Endothelial cell of umbilical vein (primary cell): ENCODE results near the gene NKAIN4. TPM values are rescaled to one million over a fixed set of nuclear protein-coding genes. Genes with fewer than 3 reads are reported as not detected.

ENCODE experiments used
- BruUV-seq: library from RNA; stranded (reverse); fragments of 400-500 nt; replicated peaks from 2 replicates; lab custom pipeline; 2021; lab: Mats Ljungman, UMichigan
- CTCF ChIA-PET: fragments of 300-600, 350-600 bp; sonication (Branson Sonifier 250); formaldehyde crosslinking; loops from one replicate; lab custom pipeline; 2021; ENCODE audit warnings: antibody characterized with exemption, inconsistent platforms; lab: Charles Lee
- POLR2A ChIA-PET: fragments of 300-600, 350-600 bp; sonication (Branson Sonifier 250); formaldehyde crosslinking; loops from one replicate; lab custom pipeline; 2021; ENCODE audit warnings: antibody characterized with exemption, inconsistent platforms; lab: Charles Lee
- DNase-seq: peaks from one replicate; pipeline ENCODE4 v3.0.0-alpha.2; 2011; ENCODE audit warnings: low read depth, low spot score
- FAIRE-seq: peaks from 2 replicates; lab custom pipeline; 2011; peaks lifted over from hg19 to GRCh38; lab: Jason Lieb, UNC
- H2AFZ ChIP-seq: 2 replicates; pipeline ENCODE4 v1.6.0; 2012; ENCODE audit warnings: low read depth, low read length, control low read depth, inconsistent platforms
- H3K27ac ChIP-seq: 2 replicates; pipeline ENCODE4 v1.5.1; 2011; ENCODE audit warnings: low read depth, mild to moderate bottlenecking, control low read depth, low read length, moderate library complexity; ENCODE audit not compliant: insufficient read depth
- H3K27me3 ChIP-seq, 2 experiments: 2 replicates each; pipeline versions ENCODE4 v1.6.0 to v1.6.1; 2011; ENCODE audit warnings: low read length in 2 of 2, mixed read lengths in 1 of 2; ENCODE audit not compliant: control insufficient read depth in 2 of 2, insufficient read depth in 2 of 2
- H3K36me3 ChIP-seq, 2 experiments: 2 replicates in 1 of 2; 3 replicates in 1 of 2; pipeline ENCODE4 v1.5.1; 2011; ENCODE audit warnings: low read length in 2 of 2, mild to moderate bottlenecking in 1 of 2, moderate library complexity in 1 of 2; ENCODE audit not compliant: control insufficient read depth in 2 of 2, insufficient read depth in 2 of 2; ENCODE audit errors: extremely low read depth in 1 of 2
- H3K4me1 ChIP-seq: 3 replicates; pipeline ENCODE4 v1.5.1; 2011; ENCODE audit warnings: mild to moderate bottlenecking, low read length; ENCODE audit not compliant: control insufficient read depth, insufficient read depth; ENCODE audit errors: extremely low read depth
- H3K4me2 ChIP-seq: 2 replicates; pipeline ENCODE4 v1.6.1; 2011; ENCODE audit warnings: low read length, control low read depth, mixed read lengths; ENCODE audit not compliant: insufficient read depth
- H3K4me3 ChIP-seq, 3 experiments: fragments of 200-600 bp in 1 of 3; sonication (generic), shearing (Covaris generic) in 1 of 3; replicated peaks in 1 of 3; 2 replicates each; pipeline ENCODE4 v1.5.1; 2011 to 2016; ENCODE audit warnings: control low read depth in 3 of 3, low read length in 3 of 3, mild to moderate bottlenecking in 2 of 3, inconsistent platforms in 1 of 3, low read depth in 1 of 3, moderate library complexity in 1 of 3; ENCODE audit not compliant: insufficient read depth in 1 of 3
- H3K79me2 ChIP-seq: 2 replicates; pipeline ENCODE4 v1.6.0; 2012; ENCODE audit warnings: low read length, inconsistent platforms; ENCODE audit not compliant: control insufficient read depth, insufficient read depth
- H3K9ac ChIP-seq: replicated peaks from 2 replicates; pipeline ENCODE3; 2011; ENCODE audit warnings: low read length, control low read depth; ENCODE audit not compliant: insufficient read depth; ENCODE audit errors: extremely low read depth
- H3K9me1 ChIP-seq: replicated peaks from 3 replicates; pipeline ENCODE4 v1.6.0; 2011; ENCODE audit warnings: mild to moderate bottlenecking, low read length; ENCODE audit not compliant: control insufficient read depth, insufficient read depth; ENCODE audit errors: extremely low read depth
- H3K9me3 ChIP-seq: replicated peaks from 2 replicates; pipeline ENCODE4 v1.5.1; 2012; ENCODE audit warnings: low read length, inconsistent platforms; ENCODE audit not compliant: control insufficient read depth, insufficient read depth
- H4K20me1 ChIP-seq: replicated peaks from 2 replicates; pipeline ENCODE3; 2011; ENCODE audit warnings: mild to moderate bottlenecking, low read length; ENCODE audit not compliant: control insufficient read depth, insufficient read depth; ENCODE audit errors: extremely low read depth
- EZH2 ChIP-seq: IDR thresholded peaks from 2 replicates; pipeline ENCODE4 v1.6.1; 2012; ENCODE audit warnings: borderline replicate concordance, low read depth, mild to moderate bottlenecking, moderate library complexity, low read length, inconsistent platforms; ENCODE audit not compliant: severe bottlenecking
- GATA2 ChIP-seq: IDR thresholded peaks from 2 replicates; pipeline ENCODE4 v1.7.0; 2011; ENCODE audit warnings: low read depth, mild to moderate bottlenecking, moderate library complexity, mixed read lengths, low read length; ENCODE audit not compliant: insufficient read length, insufficient read depth
- POLR2A ChIP-seq: IDR thresholded peaks from 2 replicates; pipeline ENCODE4 v1.6.1; 2012; ENCODE audit warnings: low read depth, mild to moderate bottlenecking, control low read depth, low read length
- dilution Hi-C: fragments of 300-500 bp; cut with MboI; formaldehyde crosslinking; loops from one replicate; pipeline ENCODE4 v1.15.0; 2019; ENCODE audit warnings: low sequenced_read_pairs; ENCODE audit not compliant: extremely low pct_ligation_motif_present
- intact Hi-C: fragments of 100-400 bp; cut with micrococcal nuclease; formaldehyde crosslinking; loops from one replicate; pipeline ENCODE4 v1.10.0; 2022
- polyA plus RNA-seq, 4 experiments: library from polyadenylated mRNA; depleted of rRNA in 3 of 4; stranded (reverse) in 3 of 4; unstranded in 1 of 4; fragments of >200 nt; gene quantifications; 2 replicates each; pipeline versions ENCODE4 v1.2.1 to v1.2.3, GENCODE V29; 2011 to 2012; ENCODE audit warnings: missing spikeins in 1 of 4
- total RNA-seq: library from RNA; stranded (reverse); gene quantifications from 2 replicates; pipeline ENCODE4 v1.2.3, GENCODE V29; 2021
- TF ChIP-seq, protein P1 (sequence below): IDR thresholded peaks from 2 replicates; pipeline ENCODE4 v1.6.1; 2011; ENCODE audit not compliant: insufficient read depth, insufficient read length

NKAIN4 gene
- total and polyA plus RNA-seq, 2 donors (not counting 3 experiments of a cell fraction or from before 2014, with no cell fraction given): 0.04 TPM; not detected in 1

DNA sequence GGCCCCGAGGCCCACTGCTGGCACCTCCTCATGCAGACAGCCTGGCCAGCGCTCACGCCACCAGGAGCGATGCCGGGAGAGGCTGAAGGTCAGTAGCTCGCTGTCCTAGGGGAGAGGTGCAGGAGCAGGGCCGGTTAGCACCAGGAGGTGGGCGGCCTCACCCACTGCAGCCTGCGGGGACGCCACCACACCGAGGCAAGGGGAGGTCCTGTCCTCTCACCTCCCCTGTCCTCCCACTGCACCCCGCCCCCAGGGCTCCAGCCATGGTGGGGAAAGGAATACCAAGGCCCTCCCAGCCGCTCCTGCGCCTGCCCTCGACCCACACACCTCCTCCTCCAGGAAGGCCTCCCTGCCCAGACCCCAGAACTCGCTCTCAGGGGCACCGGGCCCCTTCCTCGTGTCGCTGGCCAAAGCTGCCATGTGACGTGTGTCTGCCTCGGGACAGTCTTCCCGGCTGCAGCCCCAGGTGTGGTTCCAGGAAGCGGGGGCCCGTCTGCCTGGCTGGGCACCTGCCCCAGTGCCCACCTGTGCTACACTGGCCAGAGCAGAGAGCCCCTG, 6.5 kb downstream of the NKAIN4 start:
- ChIA-PET POLR2A (no interaction called here), CTCF (interaction anchor here (4.2 kb wide), 1 partner anchor 25 kb away, joined by 24 read pairs; no protein-coding TSS in a partner anchor)
- no peak overlapping the region for H3K27ac ChIP-seq
- no peak overlapping the region for H3K4me2 ChIP-seq
- no peaks in the 10 kb centered on the region for H3K36me3 ChIP-seq
- H3K9me3 ChIP-seq: no peaks in the 10 kb centered on the region
- FAIRE-seq (no peak), DNase-seq (no peak)
- dilution Hi-C loops: no loop called here
- no peaks in the 10 kb centered on the region for H3K79me2 ChIP-seq
- H4K20me1 ChIP-seq: no peaks in the 10 kb centered on the region
- H3K9ac ChIP-seq: no peak overlapping the region
- H3K27me3 ChIP-seq: peaks cover 4 to 7% of the 10 kb centered on the region in 2 experiments
- intact Hi-C loops: no loop called here
- H3K4me3 ChIP-seq: no peak overlapping the region
- TF ChIP-seq POLR2A (no peak), GATA2 (no peak)
- no TSS peak for BruUV-seq
- H2AFZ ChIP-seq: no peak overlapping the region
- H3K4me1 ChIP-seq: no peaks in the 10 kb centered on the region
- no peaks in the 10 kb centered on the region for H3K9me1 ChIP-seq

DNA sequence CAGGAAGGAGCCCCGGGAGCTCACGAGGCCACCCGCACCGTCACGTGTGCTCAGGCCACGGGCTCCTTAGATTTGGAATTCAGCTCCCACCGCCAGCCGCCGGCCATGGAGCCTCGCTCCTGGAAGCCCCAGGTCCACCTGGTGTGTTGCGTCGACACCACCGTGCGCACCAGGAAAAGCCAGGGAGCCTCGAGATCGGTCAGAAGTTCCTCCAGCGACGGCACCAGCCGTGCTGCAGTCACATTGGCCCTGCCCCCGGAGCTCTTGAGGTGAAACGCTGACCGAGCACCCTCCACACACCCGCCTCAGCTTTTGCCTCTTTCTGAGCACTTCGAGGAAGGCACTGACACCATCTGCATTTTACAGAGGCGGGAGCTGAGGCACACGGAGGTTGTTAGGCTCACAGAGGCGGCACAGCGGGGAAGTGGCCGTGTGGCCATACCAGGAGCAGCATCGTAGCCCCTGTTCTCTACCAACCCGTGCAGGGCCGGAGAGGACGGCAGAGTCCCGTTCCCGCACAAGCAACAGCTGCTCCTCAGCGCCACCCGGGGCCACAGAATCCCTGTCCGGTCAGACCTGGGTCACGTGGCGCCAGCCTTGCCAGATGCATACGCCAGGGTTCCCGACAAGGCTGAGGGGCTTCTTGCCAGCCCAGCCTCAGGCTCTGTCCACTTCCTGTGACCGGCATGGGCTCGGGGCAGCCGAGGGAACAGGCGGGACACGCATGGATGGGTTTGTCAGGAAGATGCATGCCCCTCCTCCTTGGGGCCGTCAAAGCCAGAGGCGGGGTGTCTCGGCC, 7.6 kb downstream of the NKAIN4 start:
- no peaks in the 10 kb centered on the region for H3K4me1 ChIP-seq
- H3K4me2 ChIP-seq: no peak overlapping the region
- DNase-seq: no peak
- no TSS peak for BruUV-seq
- no peaks in the 10 kb centered on the region for H4K20me1 ChIP-seq
- H3K79me2 ChIP-seq: no peaks in the 10 kb centered on the region
- H3K27ac ChIP-seq: no peak overlapping the region
- no peak for TF ChIP-seq POLR2A
- no peak for TF ChIP-seq EZH2
- TF ChIP-seq, protein P1, sequence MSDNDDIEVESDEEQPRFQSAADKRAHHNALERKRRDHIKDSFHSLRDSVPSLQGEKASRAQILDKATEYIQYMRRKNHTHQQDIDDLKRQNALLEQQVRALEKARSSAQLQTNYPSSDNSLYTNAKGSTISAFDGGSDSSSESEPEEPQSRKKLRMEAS: no peak
- TF ChIP-seq GATA2: no peak
- H2AFZ ChIP-seq: no peak overlapping the region
- ChIA-PET POLR2A (no interaction called here), CTCF (interaction anchor here (0.7 to 4.2 kb wide), 6 partner anchors 11 to 27 kb away, joined by 3 to 24 read pairs (median 4); partner anchors contain the start of genes ARFGAP1 and BIRC7)
- H3K9me1 ChIP-seq: no peaks in the 10 kb centered on the region
- no peaks in the 10 kb centered on the region for H3K9me3 ChIP-seq
- no peak for FAIRE-seq
- intact Hi-C loops: no loop called here
- no peaks in the 10 kb centered on the region for H3K27me3 ChIP-seq
- H3K36me3 ChIP-seq: no peaks in the 10 kb centered on the region
- dilution Hi-C loops: no loop called here
- no peak overlapping the region for H3K4me3 ChIP-seq
- H3K9ac ChIP-seq: no peak overlapping the region
